CD4-positive, CD25-positive, alpha-beta regulatory T cell (primary cell): ENCODE results near the gene RUVBL2. TPM values are rescaled to one million over a fixed set of nuclear protein-coding genes. Genes with fewer than 3 reads are reported as not detected.

Experiments used
- ATAC-seq, 2 donors: fragments of 150-1000 bp; cut with Tn5 transposase; one replicate each; pipeline ENCODE4 v1.10.0; 2021; ENCODE audit warnings: low read depth in 2 of 2, moderate number of reproducible peaks in 2 of 2, moderate library complexity in 1 of 2
- DNase-seq, 3 donors: peaks; one replicate each; pipeline versions ENCODE4 v3.0.0 to v3.0.0-alpha.2; 2012 to 2022; ENCODE audit warnings: mixed read lengths in 1 of 3
- H3K27ac ChIP-seq: one replicate; pipeline ENCODE4 v1.7.0; 2013; ENCODE audit warnings: mild to moderate bottlenecking, low read length; ENCODE audit not compliant: insufficient read depth, poor library complexity, severe bottlenecking
- H3K27me3 ChIP-seq: one replicate; pipeline ENCODE4 v1.7.0; 2013; ENCODE audit warnings: low read length; ENCODE audit not compliant: control insufficient read depth, insufficient read depth
- H3K36me3 ChIP-seq: one replicate; pipeline ENCODE4 v1.7.0; 2013; ENCODE audit warnings: mild to moderate bottlenecking, low read length, moderate library complexity; ENCODE audit not compliant: control insufficient read depth, insufficient read depth
- H3K4me1 ChIP-seq: 2 replicates; pipeline ENCODE4 v1.7.0; 2013; ENCODE audit warnings: mild to moderate bottlenecking, low read length; ENCODE audit not compliant: insufficient read depth, control insufficient read depth, poor library complexity, severe bottlenecking
- H3K4me3 ChIP-seq: one replicate; pipeline ENCODE4 v1.7.0; 2013; ENCODE audit warnings: low read depth, mild to moderate bottlenecking, low read length, moderate library complexity
- H3K9me3 ChIP-seq, 2 experiments: 1 replicate in 1 of 2; 2 replicates in 1 of 2; pipeline ENCODE4 v1.7.0; 2013; ENCODE audit warnings: low read length in 2 of 2, mild to moderate bottlenecking in 1 of 2, moderate library complexity in 1 of 2; ENCODE audit not compliant: control insufficient read depth in 2 of 2
- H3K27ac Mint-ChIP-seq, 3 donors: one replicate each; pipeline ENCODE4 v1.8.0; 2020 to 2022; ENCODE audit warnings: mild to moderate bottlenecking in 3 of 3, mixed read lengths in 3 of 3, moderate library complexity in 2 of 3
- H3K27me3 Mint-ChIP-seq: one replicate; pipeline ENCODE4 v1.8.0; 2022; ENCODE audit warnings: mild to moderate bottlenecking, mixed read lengths
- H3K36me3 Mint-ChIP-seq: one replicate; pipeline ENCODE4 v1.8.0; 2020; ENCODE audit warnings: mixed read lengths
- H3K4me1 Mint-ChIP-seq, 4 donors: one replicate each; pipeline ENCODE4 v1.8.0; 2020 to 2022; ENCODE audit warnings: mixed read lengths in 4 of 4, mild to moderate bottlenecking in 1 of 4
- H3K4me3 Mint-ChIP-seq, 4 donors: one replicate each; pipeline ENCODE4 v1.8.0; 2020 to 2022; ENCODE audit warnings: mild to moderate bottlenecking in 4 of 4, mixed read lengths in 4 of 4, moderate library complexity in 3 of 4
- H3K9me3 Mint-ChIP-seq, 7 donors: one replicate each; pipeline ENCODE4 v1.8.0; 2020 to 2022; ENCODE audit warnings: mixed read lengths in 7 of 7, mild to moderate bottlenecking in 3 of 7, moderate library complexity in 2 of 7
- polyA plus RNA-seq, 4 donors: library from polyadenylated mRNA; unstranded; fragments of 300-500 nt; fragmentation: Illumina TruSeq; gene quantifications; one replicate each; pipeline ENCODE4 v1.2.3, GENCODE V29; 2021
- total RNA-seq: library from RNA; stranded (reverse); gene quantifications from one replicate; pipeline ENCODE4 v1.2.3, GENCODE V29; 2022

RUVBL2 gene
- total and polyA plus RNA-seq, 5 donors from 2014 or later: 18.5 to 60.2 (median 51.4) TPM

- peaks cover 27% of the 10 kb centered on the region for H3K4me1 ChIP-seq
- H3K36me3 Mint-ChIP-seq: no peaks in the 10 kb centered on the region
- H3K9me3 Mint-ChIP-seq: peaks cover 0 to 5% (median 0%) of the 10 kb centered on the region in 7 donors
- H3K27ac ChIP-seq: no peak overlapping the region
- H3K4me3 Mint-ChIP-seq: no peak overlapping the region
- ATAC-seq (no peak), DNase-seq (no peak)
- no peak overlapping the region for H3K4me3 ChIP-seq
- no peaks in the 10 kb centered on the region for H3K9me3 ChIP-seq
- H3K27me3 Mint-ChIP-seq: peaks cover 90% of the 10 kb centered on the region
- peak overlapping the region in 1 of 3 donors; percentile 31 for H3K27ac Mint-ChIP-seq
- H3K4me1 Mint-ChIP-seq: peaks cover 0 to 24% (median 10%) of the 10 kb centered on the region in 4 donors
- peaks cover 3% of the 10 kb centered on the region for H3K27me3 ChIP-seq
- H3K36me3 ChIP-seq: no peaks in the 10 kb centered on the region
These were observed 67.3 kb downstream of the RUVBL2 start for GRCh38 chr19:49061000-49061399.

- peaks cover 91% of the 10 kb centered on the region for H3K27me3 Mint-ChIP-seq
- no peaks in the 10 kb centered on the region for H3K36me3 Mint-ChIP-seq
- H3K27ac ChIP-seq: no peak overlapping the region
- peaks cover 0 to 27% (median 10%) of the 10 kb centered on the region in 4 donors for H3K4me1 Mint-ChIP-seq
- no peak for ATAC-seq
- DNase-seq: no peak
- no peak overlapping the region for H3K27ac Mint-ChIP-seq
- H3K9me3 ChIP-seq: no peaks in the 10 kb centered on the region
- H3K4me1 ChIP-seq: peaks cover 22% of the 10 kb centered on the region
- H3K9me3 Mint-ChIP-seq: peaks cover 0 to 5% (median 0%) of the 10 kb centered on the region in 7 donors
- no peaks in the 10 kb centered on the region for H3K36me3 ChIP-seq
- no peak overlapping the region for H3K4me3 ChIP-seq
- H3K27me3 ChIP-seq: peaks cover 3% of the 10 kb centered on the region
- H3K4me3 Mint-ChIP-seq: no peak overlapping the region
These were observed 67.8 kb downstream of the RUVBL2 start for GRCh38 chr19:49061445-49061844.

- no peak overlapping the region for H3K4me3 ChIP-seq
- DNase-seq (no peak), ATAC-seq (no peak)
- H3K36me3 ChIP-seq: no peaks in the 10 kb centered on the region
- peaks cover 90% of the 10 kb centered on the region for H3K27me3 Mint-ChIP-seq
- H3K4me3 Mint-ChIP-seq: peak overlapping the region in 1 of 4 donors; percentile 65
- no peaks in the 10 kb centered on the region for H3K36me3 Mint-ChIP-seq
- H3K9me3 ChIP-seq: no peaks in the 10 kb centered on the region
- H3K9me3 Mint-ChIP-seq: peaks cover 0 to 7% (median 0%) of the 10 kb centered on the region in 7 donors
- no peak overlapping the region for H3K27ac Mint-ChIP-seq
- H3K27ac ChIP-seq: no peak overlapping the region
- peaks cover 11% of the 10 kb centered on the region for H3K27me3 ChIP-seq
- H3K4me1 ChIP-seq: peaks cover 6% of the 10 kb centered on the region
- H3K4me1 Mint-ChIP-seq: peaks cover 0 to 8% (median 0%) of the 10 kb centered on the region in 4 donors
These were observed 70.4 kb downstream of the RUVBL2 start for GRCh38 chr19:49064029-49064629.

- Histone ChIP-seq H3K4me3 (no peak within 1 kb of the TSS), H3K27me3 (peaks cover 10% of the 10 kb centered on the region), H3K9me3 (no peaks in the 10 kb centered on the region), H3K4me1 (peaks cover 6% of the 10 kb centered on the region), H3K36me3 (no peaks in the 10 kb centered on the region), H3K27ac (no peak within 1 kb of the TSS)
- ATAC-seq (no peak), DNase-seq (no peak)
- Mint-ChIP-seq H3K36me3 (no peaks in the 10 kb centered on the region), H3K9me3 (peaks cover 0 to 8% (median 0%) of the 10 kb centered on the region in 7 donors), H3K27me3 (peaks cover 91% of the 10 kb centered on the region), H3K27ac (no peak within 1 kb of the TSS), H3K4me1 (peaks cover 0 to 8% (median 0%) of the 10 kb centered on the region in 4 donors), H3K4me3 (peak within 1 kb of the TSS in 1 of 4 donors; percentile 65)
These were observed 71.3 kb downstream of the RUVBL2 start, which contains the start of gene NTF4 for GRCh38 chr19:49064768-49065611. Gene NTF4 (minus strand): TSS chr19:49064818. CDS start chr19:49061997, 2,821 bp downstream.

Other genes with a start within 250 kb of the RUVBL2 start
- not detected for gene IZUMO1, start 247.0 kb upstream of the RUVBL2 start, total RNA-seq
- not detected for gene IZUMO1, start 247.0 kb upstream of the RUVBL2 start, polyA plus RNA-seq
- not detected for gene FUT1, start 241.2 kb upstream of the RUVBL2 start, total RNA-seq
- under 1 TPM in 2 of 4 donors, not detected in 2; 0.06 to 0.14 TPM for gene FUT1, start 241.2 kb upstream of the RUVBL2 start, polyA plus RNA-seq
- gene FGF21, start 238.4 kb upstream of the RUVBL2 start, total RNA-seq: not detected
- gene FGF21, start 238.4 kb upstream of the RUVBL2 start, polyA plus RNA-seq: not detected
- gene BCAT2, start 182.9 kb upstream of the RUVBL2 start, total RNA-seq: 16.4 TPM
- gene BCAT2, start 182.9 kb upstream of the RUVBL2 start, polyA plus RNA-seq: 10 to 100 TPM; 19.5 to 23.0 (median 21.2) TPM
- 0.49 TPM for gene HSD17B14, start 157.4 kb upstream of the RUVBL2 start, total RNA-seq
- 1 to 10 TPM in 1 of 4 donors, under 1 TPM in 3; 0.29 to 2.0 (median 0.61) TPM for gene HSD17B14, start 157.4 kb upstream of the RUVBL2 start, polyA plus RNA-seq
- 2.8 TPM for gene PLEKHA4, start 125.3 kb upstream of the RUVBL2 start, total RNA-seq
- 1 to 10 TPM in 3 of 4 donors, under 1 TPM in 1; 0.84 to 4.6 (median 1.7) TPM for gene PLEKHA4, start 125.3 kb upstream of the RUVBL2 start, polyA plus RNA-seq
- gene PPP1R15A, start 121.5 kb upstream of the RUVBL2 start, total RNA-seq: 840 TPM
- 10 to 100 TPM; 39.1 to 65.6 (median 52.4) TPM for gene PPP1R15A, start 121.5 kb upstream of the RUVBL2 start, polyA plus RNA-seq
- not detected for gene TULP2, start 95.1 kb upstream of the RUVBL2 start, total RNA-seq
- gene TULP2, start 95.1 kb upstream of the RUVBL2 start, polyA plus RNA-seq: not detected
- gene NUCB1, start 93.6 kb upstream of the RUVBL2 start, total RNA-seq: 133 TPM
- gene NUCB1, start 93.6 kb upstream of the RUVBL2 start, polyA plus RNA-seq: 10 to 100 TPM; 72.8 to 99.3 (median 86.4) TPM
- not detected for gene DHDH, start 60.2 kb upstream of the RUVBL2 start, total RNA-seq
- 1 to 10 TPM in 2 of 4 donors, under 1 TPM in 2; 0.68 to 2.4 (median 1.1) TPM for gene DHDH, start 60.2 kb upstream of the RUVBL2 start, polyA plus RNA-seq
- 92.8 TPM for gene BAX, start 39.0 kb upstream of the RUVBL2 start, total RNA-seq
- gene BAX, start 39.0 kb upstream of the RUVBL2 start, polyA plus RNA-seq: 10 to 100 TPM; 47.9 to 73.1 (median 61.1) TPM
- gene FTL, start 28.6 kb upstream of the RUVBL2 start, total RNA-seq: 575 TPM
- 1,000 to 10,000 TPM; 4,061 to 5,675 (median 4,823) TPM for gene FTL, start 28.6 kb upstream of the RUVBL2 start, polyA plus RNA-seq
- gene GYS1, start 578 bp upstream of the RUVBL2 start, total RNA-seq: 37.1 TPM
- gene GYS1, start 578 bp upstream of the RUVBL2 start, polyA plus RNA-seq: 10 to 100 TPM; 24.5 to 28.8 (median 26.2) TPM
- not detected for gene LHB, start 23.2 kb downstream of the RUVBL2 start, total RNA-seq
- not detected for gene LHB, start 23.2 kb downstream of the RUVBL2 start, polyA plus RNA-seq
- not detected for gene CGB3, start 30.4 kb downstream of the RUVBL2 start, total RNA-seq
- not detected for gene CGB3, start 30.4 kb downstream of the RUVBL2 start, polyA plus RNA-seq
- gene CGB2, start 38.0 kb downstream of the RUVBL2 start, total RNA-seq: not detected
- gene CGB2, start 38.0 kb downstream of the RUVBL2 start, polyA plus RNA-seq: not detected
- gene CGB1, start 43.0 kb downstream of the RUVBL2 start, total RNA-seq: not detected
- gene CGB1, start 43.0 kb downstream of the RUVBL2 start, polyA plus RNA-seq: not detected
- not detected for gene CGB5, start 50.0 kb downstream of the RUVBL2 start, total RNA-seq
- gene CGB5, start 50.0 kb downstream of the RUVBL2 start, polyA plus RNA-seq: not detected
- gene CGB8, start 55.2 kb downstream of the RUVBL2 start, total RNA-seq: not detected
- gene CGB8, start 55.2 kb downstream of the RUVBL2 start, polyA plus RNA-seq: not detected
- gene CGB7, start 63.9 kb downstream of the RUVBL2 start, total RNA-seq: not detected
- gene CGB7, start 63.9 kb downstream of the RUVBL2 start, polyA plus RNA-seq: not detected
- gene NTF4, start 70.9 kb downstream of the RUVBL2 start, total RNA-seq: not detected
- not detected for gene NTF4, start 70.9 kb downstream of the RUVBL2 start, polyA plus RNA-seq
- gene KCNA7, start 78.8 kb downstream of the RUVBL2 start, total RNA-seq: not detected
- gene KCNA7, start 78.8 kb downstream of the RUVBL2 start, polyA plus RNA-seq: not detected
- gene SNRNP70, start 91.6 kb downstream of the RUVBL2 start, total RNA-seq: 381 TPM
- gene SNRNP70, start 91.6 kb downstream of the RUVBL2 start, polyA plus RNA-seq: 10 to 100 TPM; 45.5 to 55.4 (median 52.2) TPM
- gene LIN7B, start 120.5 kb downstream of the RUVBL2 start, total RNA-seq: 5.5 TPM
- 1 to 10 TPM; 2.6 to 4.4 (median 4.2) TPM for gene LIN7B, start 120.5 kb downstream of the RUVBL2 start, polyA plus RNA-seq
- gene C19orf73, start 125.3 kb downstream of the RUVBL2 start, total RNA-seq: 1.7 TPM
- 1 to 10 TPM; 1.1 to 3.7 (median 2.0) TPM for gene C19orf73, start 125.3 kb downstream of the RUVBL2 start, polyA plus RNA-seq
- 2.6 TPM for gene PPFIA3, start 125.7 kb downstream of the RUVBL2 start, total RNA-seq
- gene PPFIA3, start 125.7 kb downstream of the RUVBL2 start, polyA plus RNA-seq: under 1 TPM in 3 of 4 donors, not detected in 1; 0.11 to 0.17 (median 0.17) TPM
- not detected for gene HRC, start 161.5 kb downstream of the RUVBL2 start, total RNA-seq
- not detected for gene HRC, start 161.5 kb downstream of the RUVBL2 start, polyA plus RNA-seq
- not detected for gene TRPM4, start 163.9 kb downstream of the RUVBL2 start, total RNA-seq
- gene TRPM4, start 163.9 kb downstream of the RUVBL2 start, polyA plus RNA-seq: not detected